GM12865 (cell line): ENCODE measurements around the gene EPHB4.

Source experiments
- DNase-seq: peaks from one replicate; pipeline ENCODE4 v3.0.0; 2010; ENCODE audit warnings: low read depth
- H3K4me3 ChIP-seq: 2 replicates; pipeline ENCODE4 v1.5.1; 2011; ENCODE audit warnings: mild to moderate bottlenecking, low read depth, low read length, control low read depth
- CTCF ChIP-seq: IDR thresholded peaks from 2 replicates; pipeline ENCODE4 v1.5.1; 2011; ENCODE audit warnings: low read length, control low read depth, low read depth, inconsistent platforms; ENCODE audit not compliant: insufficient read depth; ENCODE audit errors: missing control alignments

EPHB4 gene

DNA sequence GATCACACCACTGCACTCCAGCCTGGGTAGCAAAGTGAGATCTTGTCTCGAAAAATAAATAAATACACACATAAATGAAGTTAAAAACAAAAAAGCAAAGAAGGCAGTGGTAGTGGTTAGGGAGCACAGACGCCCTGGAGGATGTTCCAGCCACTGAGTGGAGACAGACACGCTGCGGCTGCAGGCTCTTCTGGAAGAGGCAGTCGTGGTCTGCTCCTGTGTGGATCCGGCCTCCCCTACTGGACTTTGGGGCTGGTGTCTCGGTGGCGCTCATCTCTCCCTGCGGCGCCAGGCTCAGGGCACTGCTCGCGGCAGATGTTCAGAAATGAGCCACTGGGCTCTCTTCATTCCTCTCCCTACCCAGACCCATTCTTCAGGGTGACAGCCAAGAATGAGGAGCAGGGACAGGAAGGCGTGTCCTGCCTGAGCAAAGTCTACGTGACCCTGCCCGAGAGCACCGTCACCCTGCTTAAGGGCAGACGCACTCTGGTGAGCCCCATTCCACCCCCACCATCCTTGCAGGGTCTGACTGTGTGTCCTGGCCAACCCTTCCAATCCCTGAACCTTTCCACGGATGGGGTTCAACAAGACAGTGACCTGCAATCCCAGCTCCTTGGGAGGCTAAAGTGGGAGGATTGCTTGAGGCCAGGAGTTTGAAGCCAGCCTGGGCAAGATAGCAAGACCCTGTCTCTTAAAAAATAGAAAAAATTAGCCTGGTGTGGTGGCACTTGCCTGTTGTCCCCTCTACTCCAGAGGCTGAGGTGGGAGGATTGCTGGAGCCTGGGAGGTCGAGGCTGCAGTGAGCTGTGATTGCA, 67.8 kb downstream of the EPHB4 start:
- no peak for TF ChIP-seq CTCF
- no peak for DNase-seq
- H3K4me3 ChIP-seq, result no peak overlapping the region

DNA sequence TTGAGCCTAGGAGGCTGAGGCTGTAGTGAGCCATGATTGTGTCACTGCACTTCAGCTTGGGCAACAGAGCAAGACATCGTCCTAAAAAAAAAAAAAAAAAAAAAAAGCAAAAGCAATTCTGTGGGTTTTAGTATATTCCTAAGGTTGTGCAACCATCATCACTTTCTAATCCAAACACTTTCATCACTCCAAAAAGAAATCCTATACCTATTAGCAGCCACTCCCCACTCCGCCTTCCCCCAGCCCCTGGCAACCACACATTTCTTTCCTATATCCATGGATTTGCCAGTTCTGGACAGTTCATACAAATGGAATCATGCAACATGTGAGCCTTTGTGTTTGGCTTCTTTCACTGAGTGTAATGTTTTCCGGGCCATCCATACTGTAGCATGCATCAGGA, 73.6 kb downstream of the EPHB4 start:
- no peak overlapping the region for H3K4me3 ChIP-seq
- no peak for TF ChIP-seq CTCF
- DNase-seq, result no peak

DNA sequence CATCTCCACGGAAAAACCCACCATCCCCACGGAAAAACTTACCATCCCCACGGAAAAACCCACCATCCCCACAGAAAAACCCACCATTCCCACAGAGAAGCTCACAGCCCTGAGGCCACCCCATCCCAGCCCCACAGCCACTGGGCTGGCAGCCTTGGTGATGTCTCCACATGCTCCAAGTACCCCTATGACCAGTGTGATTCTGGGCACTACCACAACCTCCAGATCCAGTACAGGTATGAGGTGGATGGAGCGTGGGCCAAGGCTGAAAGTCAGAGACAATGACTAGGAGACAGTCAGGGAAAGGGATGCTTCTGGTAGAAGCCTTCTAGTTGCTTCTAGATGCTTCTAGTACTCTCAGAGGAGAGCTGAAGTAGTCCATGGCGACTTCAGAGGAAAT, 74.3 kb downstream of the EPHB4 start:
- no peak for TF ChIP-seq CTCF
- H3K4me3 ChIP-seq, result no peak overlapping the region
- DNase-seq, result no peak
